SK-N-SH (cell line): Measurements from ENCODE around the gene TPSAB1. TPM values are rescaled to one million over a fixed set of nuclear protein-coding genes. Genes with fewer than 3 reads are reported as not detected.

Experiments used
- CTCF ChIA-PET: fragments of 300-600, 350-600 bp; formaldehyde crosslinking; extraction: SDS; loops from one replicate; lab custom pipeline; 2021; lab: Yijun Ruan, JAX
- POLR2A ChIA-PET: fragments of 350-600 bp; sonication (Branson Sonifier 250); formaldehyde crosslinking; extraction: SDS; loops from one replicate; lab custom pipeline; 2020; ENCODE audit warnings: antibody characterized with exemption, inconsistent platforms; lab: Yijun Ruan, JAX
- DNase-seq: peaks from one replicate; pipeline ENCODE4 v3.0.0; 2012
- H2AFZ ChIP-seq: fragments of 200-600 bp; sonication (generic); 2 replicates; pipeline ENCODE4 v1.8.1; 2016; ENCODE audit warnings: antibody characterized with exemption, mild to moderate bottlenecking, low read depth
- H3F3A ChIP-seq: fragments of 200-600 bp; sonication (generic); replicated peaks from 2 replicates; pipeline ENCODE3; 2016; ENCODE audit warnings: antibody characterized with exemption, mild to moderate bottlenecking; ENCODE audit not compliant: insufficient read depth
- H3K27ac ChIP-seq, 2 experiments: fragments of 200-500 bp in 1 of 2; fragments of 200-600 bp in 1 of 2; sonication (Bioruptor generic) in 1 of 2; sonication (generic), shearing (Covaris generic) in 1 of 2; 2 replicates each; pipeline versions ENCODE4 v1.5.1 to v1.6.1; 2014 to 2016; ENCODE audit warnings: low read depth in 2 of 2, inconsistent platforms in 1 of 2, low read length in 1 of 2, mild to moderate bottlenecking in 1 of 2, mixed read lengths in 1 of 2
- H3K27me3 ChIP-seq: fragments of 200-600 bp; sonication (generic), shearing (Covaris generic); 2 replicates; pipeline ENCODE4 v1.6.1; 2016; ENCODE audit warnings: mixed run types; ENCODE audit not compliant: insufficient read depth
- H3K36me3 ChIP-seq, 2 experiments: fragments of 200-500 bp in 1 of 2; fragments of 200-600 bp in 1 of 2; sonication (Bioruptor generic) in 1 of 2; sonication (generic) in 1 of 2; replicated peaks in 1 of 2; 2 replicates each; pipeline versions ENCODE3 to v1.5.1; 2014 to 2016; ENCODE audit warnings: low read length in 1 of 2, mild to moderate bottlenecking in 1 of 2; ENCODE audit not compliant: insufficient read depth in 2 of 2, control insufficient read depth in 1 of 2
- H3K4me1 ChIP-seq, 2 experiments: fragments of 200-500 bp in 1 of 2; fragments of 200-600 bp in 1 of 2; sonication (Bioruptor generic) in 1 of 2; sonication (generic), shearing (Covaris generic) in 1 of 2; 2 replicates each; pipeline versions ENCODE4 v1.5.1 to v1.6.1; 2014 to 2016; ENCODE audit warnings: low read depth in 1 of 2, low read length in 1 of 2, mixed run types in 1 of 2; ENCODE audit not compliant: insufficient read depth in 2 of 2, control insufficient read depth in 1 of 2
- H3K4me2 ChIP-seq: fragments of 200-600 bp; sonication (generic), shearing (Covaris generic); 2 replicates; pipeline ENCODE4 v1.6.1; 2017; ENCODE audit warnings: mixed run types
- H3K4me3 ChIP-seq, 2 experiments: fragments of 200-500 bp in 1 of 2; fragments of 200-600 bp in 1 of 2; sonication (Bioruptor generic) in 1 of 2; sonication (generic), shearing (Covaris generic) in 1 of 2; 2 replicates each; pipeline versions ENCODE4 v1.5.1 to v1.8.1; 2014 to 2016; ENCODE audit warnings: low read depth in 2 of 2, inconsistent platforms in 1 of 2, low read length in 1 of 2, mild to moderate bottlenecking in 1 of 2, mixed read lengths in 1 of 2, moderate library complexity in 1 of 2
- H3K79me2 ChIP-seq: fragments of 200-600 bp; sonication (generic); 2 replicates; pipeline ENCODE4 v1.8.1; 2017; ENCODE audit warnings: mild to moderate bottlenecking; ENCODE audit not compliant: insufficient read depth
- H3K9ac ChIP-seq: fragments of 200-600 bp; sonication (generic); 2 replicates; pipeline ENCODE4 v1.6.1; 2017; ENCODE audit warnings: mixed run types
- H3K9me2 ChIP-seq: fragments of 200-600 bp; sonication (generic); 2 replicates; pipeline ENCODE4 v1.6.1; 2017; ENCODE audit warnings: mixed run types
- H3K9me3 ChIP-seq: fragments of 200-600 bp; sonication (generic); 2 replicates; pipeline ENCODE4 v1.6.1; 2017; ENCODE audit warnings: mixed run types, mild to moderate bottlenecking, moderate library complexity
- H4K20me1 ChIP-seq: fragments of 200-600 bp; sonication (generic); 2 replicates; pipeline ENCODE4 v1.6.1; 2017; ENCODE audit warnings: mild to moderate bottlenecking, mixed run types; ENCODE audit not compliant: insufficient read depth
- CHD2 ChIP-seq: fragments of 150-350 bp; IDR thresholded peaks from 2 replicates; pipeline ENCODE4 v1.6.1; 2018; ENCODE audit warnings: low read length; ENCODE audit not compliant: partially characterized antibody
- ELF1 ChIP-seq: IDR thresholded peaks from 2 replicates; pipeline ENCODE4 v1.4.0; 2012
- EZH2phosphoT487 ChIP-seq: fragments of 200-600 bp; sonication (generic); IDR thresholded peaks from 2 replicates; pipeline ENCODE4 v1.6.1; 2017; ENCODE audit warnings: low read depth, mixed run types, mild to moderate bottlenecking, antibody characterized with exemption, moderate library complexity, borderline replicate concordance
- FOXJ3 ChIP-seq: sonication (generic); formaldehyde crosslinking; IDR thresholded peaks from 2 replicates; pipeline ENCODE4 v1.5.1; 2020; ENCODE audit warnings: mild to moderate bottlenecking, missing genetic modification reagents
- JUND ChIP-seq: IDR thresholded peaks from 2 replicates; pipeline ENCODE4 v1.4.0; 2012
- MEF2A ChIP-seq: IDR thresholded peaks from 2 replicates; pipeline ENCODE4 v1.4.0; 2012; ENCODE audit warnings: low read depth, borderline replicate concordance
- RCOR1 ChIP-seq: fragments of 150-350 bp; IDR thresholded peaks from 2 replicates; pipeline ENCODE4 v1.6.1; 2017; ENCODE audit warnings: antibody characterized with exemption, low read length
- RFX5 ChIP-seq: IDR thresholded peaks from 2 replicates; pipeline ENCODE4 v1.6.1; 2012; ENCODE audit warnings: mild to moderate bottlenecking, improper control_type of control experiment, low read length
- TAF1 ChIP-seq: IDR thresholded peaks from 2 replicates; pipeline ENCODE4 v1.6.1; 2012; ENCODE audit warnings: low read depth, mild to moderate bottlenecking, low read length, moderate library complexity, borderline replicate concordance
- TCF12 ChIP-seq: IDR thresholded peaks from 2 replicates; pipeline ENCODE4 v1.4.0; 2012
- TEAD4 ChIP-seq: IDR thresholded peaks from 2 replicates; pipeline ENCODE4 v1.4.0; 2012; ENCODE audit warnings: mild to moderate bottlenecking, borderline replicate concordance; ENCODE audit not compliant: insufficient read depth
- USF1 ChIP-seq: IDR thresholded peaks from 2 replicates; pipeline ENCODE4 v1.4.0; 2012; ENCODE audit warnings: low read depth, borderline replicate concordance
- YY1 ChIP-seq: IDR thresholded peaks from 2 replicates; pipeline ENCODE4 v1.4.0; 2012; ENCODE audit warnings: low read depth, mild to moderate bottlenecking
- WGBS: methylation state at CpG from one replicate; pipeline ENCODE4 v1.1.6; 2017; ENCODE audit warnings: low lambda C conversion rate; 5-methylcytosine and 5-hydroxymethylcytosine counted together
- polyA plus RNA-seq, 3 experiments: library from polyadenylated mRNA; depleted of rRNA; stranded (reverse); fragments of >200 nt; gene quantifications; 2 replicates each; pipeline ENCODE4 v1.2.3, GENCODE V29; 2012
- TF ChIP-seq, protein P1 (sequence below): IDR thresholded peaks from 2 replicates; pipeline ENCODE4 v1.4.0; 2012; ENCODE audit warnings: low read depth

TPSAB1 gene
- polyA plus RNA-seq, 1 of the 3 experiments (the other 2 are of a cell fraction) = not detected

GRCh38 chr16:1264345-1265089, 24.0 kb downstream of the TPSAB1 start:
- DNase-seq = no peak
- TF ChIP-seq EZH2phosphoT487 (no peak), FOXJ3 (CRISPR knock-in tag) (no peak), CHD2 (no peak), YY1 (no peak), TCF12 (no peak), JUND (no peak), RFX5 (no peak), RCOR1 (no peak), MEF2A (no peak), USF1 (no peak)
- TF ChIP-seq, all 33 proteins: peak for 0

GRCh38 chr16:1265090-1265630, 24.7 kb downstream of the TPSAB1 start:
- Histone ChIP-seq H3K36me3 (no peaks in the 10 kb centered on the region), H3K79me2 (no peaks in the 10 kb centered on the region), H3F3A (peaks cover 10% of the 10 kb centered on the region), H3K27me3 (peaks cover 60% of the 10 kb centered on the region), H3K9ac (no peak overlapping the region), H2AFZ (no peak overlapping the region), H3K9me3 (no peaks in the 10 kb centered on the region), H3K4me1 (no peaks in the 10 kb centered on the region), H3K27ac (no peak overlapping the region), H3K4me2 (no peak overlapping the region), H3K4me3 (no peak overlapping the region), H4K20me1 (no peaks in the 10 kb centered on the region), H3K9me2 (no peaks in the 10 kb centered on the region)
- 62% methylated on average over 9 of the region's 13 CpGs for WGBS
- CTCF ChIA-PET = interaction anchor here (1.1 kb wide), 1 partner anchor 78 kb away, joined by 3 read pairs; no protein-coding TSS in a partner anchor
- no peak for DNase-seq
- TF ChIP-seq, protein P1, sequence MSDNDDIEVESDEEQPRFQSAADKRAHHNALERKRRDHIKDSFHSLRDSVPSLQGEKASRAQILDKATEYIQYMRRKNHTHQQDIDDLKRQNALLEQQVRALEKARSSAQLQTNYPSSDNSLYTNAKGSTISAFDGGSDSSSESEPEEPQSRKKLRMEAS = no peak
- TF ChIP-seq MEF2A (no peak), USF1 (no peak), ELF1 (no peak), TCF12 (no peak), CHD2 (no peak), TEAD4 (no peak), TAF1 (no peak)
- POLR2A ChIA-PET = no interaction called here

More at GRCh38 chr16:1264345-1265089, 24.0 kb downstream of the TPSAB1 start:
- H4K20me1 ChIP-seq = no peaks in the 10 kb centered on the region
- no peak overlapping the region for H3K4me3 ChIP-seq
- H3K27me3 ChIP-seq = peaks cover 60% of the 10 kb centered on the region
- no peaks in the 10 kb centered on the region for H3K79me2 ChIP-seq
- CTCF ChIA-PET = no interaction called here
- POLR2A ChIA-PET = no interaction called here
- H2AFZ ChIP-seq = no peak overlapping the region
- H3K27ac ChIP-seq = no peak overlapping the region
- H3K4me2 ChIP-seq = no peak overlapping the region
- no peak overlapping the region for H3K9ac ChIP-seq
- no peaks in the 10 kb centered on the region for H3K9me3 ChIP-seq
- no peaks in the 10 kb centered on the region for H3K36me3 ChIP-seq
- H3K4me1 ChIP-seq = no peaks in the 10 kb centered on the region
- 76% methylated on average over 16 of the region's 16 CpGs for WGBS
- peaks cover 10% of the 10 kb centered on the region for H3F3A ChIP-seq
- no peaks in the 10 kb centered on the region for H3K9me2 ChIP-seq
